ENCODE measurements around the gene SFMBT2.

- TF ChIP-seq, protein P1, sequence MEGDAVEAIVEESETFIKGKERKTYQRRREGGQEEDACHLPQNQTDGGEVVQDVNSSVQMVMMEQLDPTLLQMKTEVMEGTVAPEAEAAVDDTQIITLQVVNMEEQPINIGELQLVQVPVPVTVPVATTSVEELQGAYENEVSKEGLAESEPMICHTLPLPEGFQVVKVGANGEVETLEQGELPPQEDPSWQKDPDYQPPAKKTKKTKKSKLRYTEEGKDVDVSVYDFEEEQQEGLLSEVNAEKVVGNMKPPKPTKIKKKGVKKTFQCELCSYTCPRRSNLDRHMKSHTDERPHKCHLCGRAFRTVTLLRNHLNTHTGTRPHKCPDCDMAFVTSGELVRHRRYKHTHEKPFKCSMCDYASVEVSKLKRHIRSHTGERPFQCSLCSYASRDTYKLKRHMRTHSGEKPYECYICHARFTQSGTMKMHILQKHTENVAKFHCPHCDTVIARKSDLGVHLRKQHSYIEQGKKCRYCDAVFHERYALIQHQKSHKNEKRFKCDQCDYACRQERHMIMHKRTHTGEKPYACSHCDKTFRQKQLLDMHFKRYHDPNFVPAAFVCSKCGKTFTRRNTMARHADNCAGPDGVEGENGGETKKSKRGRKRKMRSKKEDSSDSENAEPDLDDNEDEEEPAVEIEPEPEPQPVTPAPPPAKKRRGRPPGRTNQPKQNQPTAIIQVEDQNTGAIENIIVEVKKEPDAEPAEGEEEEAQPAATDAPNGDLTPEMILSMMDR (IDR thresholded peaks at IDR 0.05): no peak
- no peak for TF ChIP-seq POLR2AphosphoS5 (IDR thresholded peaks at IDR 0.05; ENCODE audit: low read depth, low read length)
- no peak for TF ChIP-seq SIN3A (IDR thresholded peaks at IDR 0.05; ENCODE audit: borderline replicate concordance, insufficient read depth, low read depth, low read length)
- no peak for TF ChIP-seq TCF7L2 (IDR thresholded peaks at IDR 0.05; ENCODE audit: low read depth, low read length)
- TF ChIP-seq REST (IDR thresholded peaks at IDR 0.05; ENCODE audit: insufficient read depth in 1 of 2, low read depth in 2 of 2, low read length in 1 of 2): no peak
These were observed 138.8 kb downstream of the SFMBT2 start for GRCh38 chr10:7272008-7272407.

All from Panc1 (cell line).